T follicular helper cell (primary cell): ENCODE data around the gene TIMM13.

ENCODE experiments used
- DNase-seq: peaks from one replicate; pipeline ENCODE4 v3.0.0-alpha.2; 2020; ENCODE audit warnings: low read depth

TIMM13 gene

GRCh38 chr19:2381148-2381820 lies 46.1 kb downstream of the TIMM13 start:
- DNase-seq: no peak

- no peak for DNase-seq
These were observed 46.8 kb downstream of the TIMM13 start for GRCh38 chr19:2380567-2380966.

- DNase-seq: no peak
These were observed 50.4 kb downstream of the TIMM13 start for GRCh38 chr19:2376784-2377519.
